AG09309 (cell line): ENCODE data around the gene CUBN.

ENCODE experiments used
- DNase-seq: peaks from one replicate; pipeline ENCODE4 v3.0.0-alpha.2; 2010; ENCODE audit warnings: low read depth
- H3K4me3 ChIP-seq: 2 replicates; pipeline ENCODE4 v1.5.1; 2011; ENCODE audit warnings: mild to moderate bottlenecking, low read depth, low read length, moderate library complexity; ENCODE audit not compliant: control insufficient read depth
- TF ChIP-seq, protein P1 (sequence below): IDR thresholded peaks from 2 replicates; pipeline ENCODE4 v1.5.1; 2011; ENCODE audit warnings: mild to moderate bottlenecking, low read depth, low read length, inconsistent platforms; ENCODE audit not compliant: insufficient read depth, control insufficient read depth; ENCODE audit errors: missing control alignments

The CUBN gene

DNA sequence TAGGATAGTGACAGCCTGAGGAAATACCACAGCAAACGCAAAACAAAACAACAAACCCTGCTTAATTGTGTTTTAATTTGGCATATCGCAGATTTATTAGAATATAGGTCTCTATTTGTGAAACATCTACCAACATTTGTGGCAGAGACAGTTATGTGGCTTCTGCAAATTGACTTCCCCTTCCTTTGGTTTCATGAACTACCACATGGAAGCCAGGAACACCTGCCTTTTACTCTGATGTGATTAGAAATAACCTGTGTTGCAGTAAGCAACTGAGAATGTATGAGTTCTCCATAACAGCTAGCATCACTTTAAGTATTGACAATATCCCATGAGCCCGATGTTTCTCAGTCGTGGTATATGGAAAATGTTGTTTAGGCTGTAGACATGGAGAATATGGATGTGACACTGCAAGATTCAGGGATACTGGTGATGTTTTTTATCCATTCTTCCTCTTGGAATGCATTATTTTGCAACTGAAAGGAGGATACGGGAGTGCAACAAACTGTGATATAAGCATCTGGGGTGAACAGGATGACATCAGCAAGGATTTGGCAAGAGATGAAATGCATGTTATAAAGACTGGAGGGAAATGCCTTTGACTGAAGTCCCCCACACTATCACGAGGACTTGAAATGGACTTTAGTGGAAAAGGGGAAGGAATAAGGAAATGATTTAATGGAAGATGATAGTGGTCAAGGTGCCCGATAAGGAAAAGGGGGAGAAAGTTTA is 95.9 kb downstream of the CUBN start:
- no peak for DNase-seq
- no peak overlapping the region for H3K4me3 ChIP-seq
- TF ChIP-seq, protein P1, sequence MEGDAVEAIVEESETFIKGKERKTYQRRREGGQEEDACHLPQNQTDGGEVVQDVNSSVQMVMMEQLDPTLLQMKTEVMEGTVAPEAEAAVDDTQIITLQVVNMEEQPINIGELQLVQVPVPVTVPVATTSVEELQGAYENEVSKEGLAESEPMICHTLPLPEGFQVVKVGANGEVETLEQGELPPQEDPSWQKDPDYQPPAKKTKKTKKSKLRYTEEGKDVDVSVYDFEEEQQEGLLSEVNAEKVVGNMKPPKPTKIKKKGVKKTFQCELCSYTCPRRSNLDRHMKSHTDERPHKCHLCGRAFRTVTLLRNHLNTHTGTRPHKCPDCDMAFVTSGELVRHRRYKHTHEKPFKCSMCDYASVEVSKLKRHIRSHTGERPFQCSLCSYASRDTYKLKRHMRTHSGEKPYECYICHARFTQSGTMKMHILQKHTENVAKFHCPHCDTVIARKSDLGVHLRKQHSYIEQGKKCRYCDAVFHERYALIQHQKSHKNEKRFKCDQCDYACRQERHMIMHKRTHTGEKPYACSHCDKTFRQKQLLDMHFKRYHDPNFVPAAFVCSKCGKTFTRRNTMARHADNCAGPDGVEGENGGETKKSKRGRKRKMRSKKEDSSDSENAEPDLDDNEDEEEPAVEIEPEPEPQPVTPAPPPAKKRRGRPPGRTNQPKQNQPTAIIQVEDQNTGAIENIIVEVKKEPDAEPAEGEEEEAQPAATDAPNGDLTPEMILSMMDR: no peak

DNA sequence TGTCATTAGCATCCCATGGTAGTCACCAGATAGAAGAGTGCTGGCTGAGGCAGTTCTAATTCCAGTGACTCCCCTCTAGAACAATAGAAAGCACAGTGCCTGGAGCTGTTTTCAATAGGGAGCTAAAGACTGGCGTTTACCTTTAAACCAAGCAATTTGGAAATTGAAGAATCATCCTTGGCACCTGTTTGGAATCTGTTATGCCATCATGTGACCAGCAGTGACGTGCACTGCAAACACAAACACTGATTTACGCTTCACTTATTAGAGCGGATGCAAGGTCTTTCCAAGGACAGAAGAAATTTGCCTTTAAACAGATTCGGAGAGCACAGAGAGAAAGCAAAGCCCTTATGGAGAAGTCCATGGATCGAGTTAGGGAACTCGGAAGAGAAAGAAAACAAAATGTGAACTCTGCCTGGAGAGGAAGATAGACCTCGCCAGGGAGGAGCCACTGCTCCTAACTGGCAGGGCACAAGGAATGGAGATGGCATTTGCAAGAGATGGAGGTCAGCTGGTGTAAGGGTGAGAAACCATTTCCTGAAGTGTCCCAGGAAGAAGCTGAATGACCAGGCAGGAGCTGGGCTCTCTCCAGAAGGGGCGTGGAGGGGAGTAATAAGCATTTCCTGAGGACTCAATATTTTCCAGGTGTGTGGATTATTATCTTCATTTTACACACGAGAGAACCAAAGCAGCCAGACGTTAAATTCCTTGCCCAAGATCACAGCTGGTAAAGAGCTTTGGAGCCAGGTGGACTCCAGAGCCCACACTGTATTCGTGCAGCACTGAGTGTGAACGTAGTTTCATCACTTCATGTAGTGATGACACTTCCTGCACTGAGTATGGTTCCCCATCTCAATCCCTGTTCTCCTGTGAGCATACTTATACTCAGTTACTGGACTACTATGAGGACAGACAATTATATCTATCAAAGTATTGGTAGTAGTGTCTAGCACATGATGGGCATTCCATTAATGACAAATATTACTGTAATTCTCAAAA is 97.7 kb downstream of the CUBN start:
- no peak for DNase-seq
- H3K4me3 ChIP-seq: no peak overlapping the region
- TF ChIP-seq, protein P1: no peak

DNA sequence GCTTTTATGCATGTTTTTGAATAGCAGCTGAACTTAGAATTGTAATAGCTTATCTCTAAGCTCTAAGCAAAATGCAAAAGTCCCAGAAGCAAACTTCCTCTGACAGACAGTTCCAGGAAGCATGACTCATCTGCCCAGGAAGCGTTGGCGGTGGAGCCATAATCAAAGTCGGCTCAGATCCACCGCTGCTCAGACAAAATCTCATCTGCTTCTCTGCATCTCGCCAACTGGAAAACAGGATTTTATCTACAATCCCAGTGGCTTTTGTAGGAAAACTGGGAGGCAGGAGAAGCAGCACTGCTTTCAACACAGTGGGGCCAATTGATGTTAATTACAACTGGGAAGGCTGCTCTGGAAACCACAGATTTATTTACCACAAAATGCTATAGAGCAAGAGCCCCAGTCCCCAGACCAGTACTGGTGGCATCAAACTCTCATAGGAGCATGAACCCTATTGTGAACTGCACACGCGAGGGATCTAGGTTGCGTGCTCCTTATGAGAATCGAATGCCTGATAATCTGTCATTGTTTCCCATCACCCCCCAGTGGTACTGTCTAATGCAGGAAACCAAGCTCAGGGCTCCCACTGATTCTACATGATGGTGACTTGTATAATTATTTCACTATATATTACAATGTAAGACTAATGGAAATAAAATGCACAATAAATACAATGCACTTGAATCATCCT is 99.9 kb downstream of the CUBN start:
- DNase-seq: no peak
- TF ChIP-seq, protein P1: no peak
- no peak overlapping the region for H3K4me3 ChIP-seq

DNA sequence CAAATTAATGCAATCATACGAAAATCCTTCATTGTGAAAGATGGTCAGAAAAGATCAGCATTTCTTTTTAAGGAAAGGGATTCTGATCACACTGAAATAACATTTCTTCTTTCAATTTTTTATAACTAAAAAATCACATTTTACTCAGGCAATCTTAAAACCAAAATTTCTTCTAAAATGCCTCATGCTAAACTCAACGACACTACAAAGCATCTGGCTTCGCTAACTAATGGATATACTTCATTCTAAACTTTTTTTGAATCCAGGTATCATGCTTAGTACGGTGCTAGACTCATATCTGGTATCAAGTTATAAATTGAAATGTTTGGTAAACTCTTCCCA is 100.4 kb downstream of the CUBN start:
- no peak for DNase-seq
- TF ChIP-seq, protein P1: no peak
- H3K4me3 ChIP-seq: no peak overlapping the region

DNA sequence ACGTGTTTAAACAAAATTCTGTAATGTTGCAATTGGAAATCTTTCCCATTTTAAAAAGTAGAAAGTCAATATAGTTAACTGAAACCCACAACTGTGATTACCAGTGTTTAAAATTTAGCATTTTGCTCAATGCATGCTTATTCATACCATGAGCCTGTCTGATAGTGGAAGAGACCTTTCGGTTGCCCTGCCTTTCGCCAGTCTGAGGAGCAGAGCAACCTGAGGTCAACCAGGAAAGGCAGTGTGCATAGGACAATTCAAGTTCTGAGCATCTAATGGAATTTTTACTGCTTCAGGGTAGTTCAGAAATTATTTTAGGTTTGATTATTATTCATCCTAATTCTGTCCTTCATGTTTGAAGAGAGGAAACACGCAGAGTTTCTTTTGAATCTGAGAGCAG is 100.8 kb downstream of the CUBN start:
- DNase-seq: no peak
- TF ChIP-seq, protein P1: no peak
- H3K4me3 ChIP-seq: no peak overlapping the region

DNA sequence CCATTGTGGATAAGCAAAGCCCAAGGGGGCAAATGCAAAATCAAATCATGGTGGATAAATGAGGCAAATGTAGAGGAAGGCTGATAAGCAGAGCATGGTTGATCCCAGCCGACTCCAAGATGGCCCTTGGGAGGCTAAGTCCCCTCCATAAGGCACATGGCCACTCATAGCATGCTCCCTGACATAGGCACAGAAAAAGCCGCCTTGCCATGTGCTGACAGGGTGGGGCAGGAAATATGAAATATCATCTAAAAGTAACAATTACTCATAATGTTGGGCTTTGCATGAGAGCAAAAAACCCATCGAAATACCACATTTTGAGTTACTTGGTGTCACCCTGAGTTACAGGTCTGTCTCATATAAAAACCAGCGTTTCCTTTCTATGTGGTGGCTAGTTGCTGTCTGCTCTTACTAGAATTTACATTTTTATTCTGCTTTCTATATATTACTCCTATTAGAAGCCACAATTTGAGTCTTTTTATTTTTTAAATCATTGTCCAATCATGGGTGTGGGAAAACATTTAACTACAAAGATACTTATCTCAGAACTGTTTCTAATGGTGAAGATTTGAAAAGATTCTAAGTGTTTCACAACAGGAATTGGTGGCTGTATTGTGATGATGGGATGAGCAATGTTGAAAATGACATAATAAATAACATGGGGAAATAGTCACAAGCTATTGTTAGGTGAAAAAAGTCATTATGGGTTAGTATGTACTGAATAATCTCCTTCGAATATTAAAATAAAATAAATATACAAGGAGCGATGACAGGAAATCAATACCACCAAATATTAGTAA is 102.7 kb downstream of the CUBN start:
- TF ChIP-seq, protein P1: no peak
- H3K4me3 ChIP-seq: no peak overlapping the region
- DNase-seq: no peak
